Loucy (cell line): ENCODE measurements around the gene LPIN1.

Source experiments
- CTCF ChIP-seq: fragments of 200-600 bp; sonication (generic); conservative IDR thresholded peaks from 2 replicates; pipeline ENCODE4 v1.5.1; 2014; ENCODE audit warnings: mild to moderate bottlenecking, antibody characterized with exemption, low read length
- EZH2phosphoT487 ChIP-seq: fragments of 200-600 bp; IDR thresholded peaks from 2 replicates; pipeline ENCODE4 v1.6.1; 2018; ENCODE audit warnings: antibody characterized with exemption, mild to moderate bottlenecking, moderate library complexity, borderline replicate concordance

- TF ChIP-seq EZH2phosphoT487 (no peak), CTCF (no peak)
Measured at GRCh38 chr2:11855064-11855760, 108.8 kb downstream of the LPIN1 start.
